Astrocyte (in vitro differentiated cells and primary cell): ENCODE results near the gene LIPC. TPM values are rescaled to one million over a fixed set of nuclear protein-coding genes. Genes with fewer than 3 reads are reported as not detected.

Source experiments
- DNase-seq: peaks from one replicate; pipeline ENCODE4 v3.0.0-alpha.2; 2010; ENCODE audit warnings: low read depth
- FAIRE-seq: peaks from 2 replicates; lab custom pipeline; 2011; peaks lifted over from hg19 to GRCh38; lab: Jason Lieb, UNC
- H2AFZ ChIP-seq: 2 replicates; pipeline ENCODE4 v1.6.0; 2012; ENCODE audit warnings: low read depth, low read length, inconsistent platforms
- H3K27ac ChIP-seq: 2 replicates; pipeline ENCODE4 v1.5.1; 2011; ENCODE audit warnings: low read depth, low read length, inconsistent platforms
- H3K27me3 ChIP-seq: 2 replicates; pipeline ENCODE4 v1.6.0; 2011; ENCODE audit warnings: low read length, inconsistent platforms; ENCODE audit not compliant: insufficient read depth
- H3K36me3 ChIP-seq: 2 replicates; pipeline ENCODE4 v1.5.1; 2011; ENCODE audit warnings: low read length, inconsistent platforms; ENCODE audit not compliant: insufficient read depth
- H3K4me1 ChIP-seq: 2 replicates; pipeline ENCODE4 v1.5.1; 2011; ENCODE audit warnings: low read length, inconsistent platforms; ENCODE audit not compliant: insufficient read depth
- H3K4me2 ChIP-seq: 2 replicates; pipeline ENCODE4 v1.6.0; 2012; ENCODE audit warnings: low read length, inconsistent platforms
- H3K4me3 ChIP-seq: 2 replicates; pipeline ENCODE4 v1.5.1; 2011; ENCODE audit warnings: low read depth, mild to moderate bottlenecking, low read length, inconsistent platforms; ENCODE audit not compliant: insufficient read depth
- H3K79me2 ChIP-seq: 2 replicates; pipeline ENCODE4 v1.6.0; 2012; ENCODE audit warnings: mild to moderate bottlenecking, low read length, inconsistent platforms; ENCODE audit not compliant: insufficient read depth
- H3K9ac ChIP-seq: 2 replicates; pipeline ENCODE4 v1.6.0; 2012; ENCODE audit warnings: mild to moderate bottlenecking, low read length, inconsistent platforms
- H3K9me3 ChIP-seq: 2 replicates; pipeline ENCODE4 v1.5.1; 2012; ENCODE audit warnings: low read depth, mild to moderate bottlenecking, low read length, inconsistent platforms; ENCODE audit not compliant: insufficient read depth
- H4K20me1 ChIP-seq: 2 replicates; pipeline ENCODE4 v1.6.0; 2012; ENCODE audit warnings: low read length, inconsistent platforms; ENCODE audit not compliant: insufficient read depth
- H3K27ac Mint-ChIP-seq: one replicate; pipeline ENCODE4 v1.8.0; 2021; ENCODE audit warnings: mild to moderate bottlenecking, mixed read lengths; ENCODE audit not compliant: unreplicated experiment
- H3K27me3 Mint-ChIP-seq: one replicate; pipeline ENCODE4 v1.8.0; 2021; ENCODE audit warnings: low read depth, mixed read lengths; ENCODE audit not compliant: unreplicated experiment
- H3K36me3 Mint-ChIP-seq: one replicate; pipeline ENCODE4 v1.8.0; 2021; ENCODE audit warnings: low read depth, mixed read lengths; ENCODE audit not compliant: unreplicated experiment
- H3K4me1 Mint-ChIP-seq: one replicate; pipeline ENCODE4 v1.8.0; 2021; ENCODE audit warnings: low read depth, mixed read lengths; ENCODE audit not compliant: unreplicated experiment
- H3K4me3 Mint-ChIP-seq: one replicate; pipeline ENCODE4 v1.8.0; 2021; ENCODE audit warnings: mild to moderate bottlenecking, moderate library complexity, mixed read lengths; ENCODE audit not compliant: unreplicated experiment
- H3K9me3 Mint-ChIP-seq: one replicate; pipeline ENCODE4 v1.8.0; 2021; ENCODE audit warnings: mild to moderate bottlenecking, mixed read lengths; ENCODE audit not compliant: unreplicated experiment
- EZH2 ChIP-seq: IDR thresholded peaks from 2 replicates; pipeline ENCODE4 v1.6.1; 2012; ENCODE audit warnings: mild to moderate bottlenecking, low read length, inconsistent platforms; ENCODE audit not compliant: insufficient read depth
- total RNA-seq: library from RNA; stranded (reverse); gene quantifications from 2 replicates; pipeline ENCODE4 v1.2.1, GENCODE V29; 2021
- TF ChIP-seq, protein P1 (sequence below): IDR thresholded peaks from 2 replicates; pipeline ENCODE4 v1.5.1; 2011; ENCODE audit warnings: low read depth, mild to moderate bottlenecking, inconsistent platforms, low read length, moderate library complexity; ENCODE audit not compliant: insufficient read depth

The LIPC gene
- total RNA-seq, 1 donor from 2014 or later: not detected

DNA sequence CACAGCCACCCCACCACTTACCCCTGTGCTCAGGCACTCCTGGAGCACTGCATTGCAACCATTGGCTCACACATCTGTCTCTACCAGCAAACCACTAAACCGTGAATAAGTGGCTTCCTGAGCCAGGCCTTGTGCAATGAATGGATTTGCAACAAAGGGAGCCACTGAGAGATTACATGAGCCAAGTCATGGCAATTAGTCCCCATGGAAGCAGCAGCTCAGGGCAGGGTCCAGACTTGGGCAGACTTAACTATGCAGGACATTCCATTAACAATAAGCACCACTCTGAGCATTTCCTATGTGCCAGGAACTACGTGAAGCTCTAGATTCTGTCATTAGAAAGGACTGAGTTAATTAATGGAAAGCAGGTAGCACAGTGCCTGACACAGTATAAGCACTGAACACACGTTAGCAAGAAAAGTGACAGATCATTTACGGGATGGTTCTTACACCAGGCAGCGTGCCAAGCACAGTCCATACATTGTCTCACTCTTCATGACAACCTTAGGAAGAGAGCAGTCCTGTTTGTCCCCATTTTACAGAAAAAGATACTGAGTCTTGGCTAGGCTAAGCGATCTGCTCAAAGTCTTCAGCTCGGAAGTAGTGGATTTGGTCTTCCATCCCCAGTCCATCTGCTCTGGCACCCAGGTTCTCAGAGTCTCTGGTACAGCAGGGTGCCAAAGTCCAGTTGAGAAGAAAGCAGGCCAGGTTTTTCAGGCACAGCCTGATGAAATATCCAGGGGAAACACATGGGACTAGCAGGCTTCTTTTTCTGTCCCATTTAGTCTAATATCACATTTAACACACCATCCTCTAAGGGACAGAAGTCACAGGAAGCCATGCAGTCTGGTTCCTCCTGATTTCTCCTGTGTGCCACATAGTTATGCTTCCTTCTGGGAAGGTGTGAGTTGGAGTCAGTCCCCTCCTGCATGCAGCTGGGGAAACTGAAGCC is 44.1 kb downstream of the LIPC start:
- Mint-ChIP-seq H3K9me3 (peaks cover 1% of the 10 kb centered on the region), H3K4me3 (no peak overlapping the region), H3K27me3 (no peaks in the 10 kb centered on the region), H3K27ac (no peak overlapping the region), H3K4me1 (peaks cover 34% of the 10 kb centered on the region), H3K36me3 (no peaks in the 10 kb centered on the region)
- FAIRE-seq: peak; percentile 52
- Histone ChIP-seq H4K20me1 (no peaks in the 10 kb centered on the region), H3K79me2 (no peaks in the 10 kb centered on the region), H3K4me3 (no peak overlapping the region), H3K36me3 (no peaks in the 10 kb centered on the region), H2AFZ (no peak overlapping the region), H3K4me1 (peaks cover 17% of the 10 kb centered on the region), H3K27ac (no peak overlapping the region), H3K9ac (no peak overlapping the region), H3K9me3 (no peaks in the 10 kb centered on the region), H3K4me2 (no peak overlapping the region), H3K27me3 (no peaks in the 10 kb centered on the region)
- peak; percentile 82 for DNase-seq
- no peak for TF ChIP-seq EZH2
- TF ChIP-seq, protein P1, sequence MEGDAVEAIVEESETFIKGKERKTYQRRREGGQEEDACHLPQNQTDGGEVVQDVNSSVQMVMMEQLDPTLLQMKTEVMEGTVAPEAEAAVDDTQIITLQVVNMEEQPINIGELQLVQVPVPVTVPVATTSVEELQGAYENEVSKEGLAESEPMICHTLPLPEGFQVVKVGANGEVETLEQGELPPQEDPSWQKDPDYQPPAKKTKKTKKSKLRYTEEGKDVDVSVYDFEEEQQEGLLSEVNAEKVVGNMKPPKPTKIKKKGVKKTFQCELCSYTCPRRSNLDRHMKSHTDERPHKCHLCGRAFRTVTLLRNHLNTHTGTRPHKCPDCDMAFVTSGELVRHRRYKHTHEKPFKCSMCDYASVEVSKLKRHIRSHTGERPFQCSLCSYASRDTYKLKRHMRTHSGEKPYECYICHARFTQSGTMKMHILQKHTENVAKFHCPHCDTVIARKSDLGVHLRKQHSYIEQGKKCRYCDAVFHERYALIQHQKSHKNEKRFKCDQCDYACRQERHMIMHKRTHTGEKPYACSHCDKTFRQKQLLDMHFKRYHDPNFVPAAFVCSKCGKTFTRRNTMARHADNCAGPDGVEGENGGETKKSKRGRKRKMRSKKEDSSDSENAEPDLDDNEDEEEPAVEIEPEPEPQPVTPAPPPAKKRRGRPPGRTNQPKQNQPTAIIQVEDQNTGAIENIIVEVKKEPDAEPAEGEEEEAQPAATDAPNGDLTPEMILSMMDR: no peak

DNA sequence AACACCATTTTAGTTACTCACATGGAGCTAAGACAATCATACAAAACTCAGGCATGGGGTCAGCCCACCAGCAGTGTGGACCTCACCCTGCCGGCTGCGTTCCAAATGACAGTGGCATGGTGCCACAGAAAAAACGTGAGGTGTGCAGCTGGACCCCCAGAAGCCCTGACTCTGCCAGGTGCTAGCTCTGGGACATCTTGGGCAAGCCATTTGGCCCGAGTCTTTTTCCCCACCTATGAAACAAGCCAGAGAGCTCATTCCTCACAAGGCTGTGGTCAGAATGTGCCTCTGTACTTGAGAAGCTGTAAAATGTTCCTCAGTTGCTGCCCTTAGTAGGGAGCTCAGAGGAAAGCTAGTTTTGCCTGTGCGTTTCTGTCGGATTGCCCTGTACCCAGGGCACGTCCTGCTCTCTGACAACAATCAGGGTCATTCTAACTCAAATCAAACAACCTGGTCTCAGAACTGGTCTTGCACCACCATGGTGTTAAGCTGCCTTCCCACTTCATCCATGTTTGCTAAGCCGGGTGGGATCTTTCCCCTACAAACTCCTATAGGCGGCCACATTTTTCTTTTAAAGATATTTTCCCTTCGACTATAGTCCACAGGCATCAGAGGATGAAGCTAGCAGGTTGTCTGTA is 44.9 kb downstream of the LIPC start:
- H3K79me2 ChIP-seq: no peaks in the 10 kb centered on the region
- no peaks in the 10 kb centered on the region for H3K27me3 ChIP-seq
- FAIRE-seq: no peak
- H3K27ac ChIP-seq: no peak overlapping the region
- H3K36me3 ChIP-seq: no peaks in the 10 kb centered on the region
- H3K9me3 ChIP-seq: no peaks in the 10 kb centered on the region
- no peak overlapping the region for H3K4me2 ChIP-seq
- no peak overlapping the region for H3K4me3 Mint-ChIP-seq
- H4K20me1 ChIP-seq: no peaks in the 10 kb centered on the region
- no peak overlapping the region for H3K27ac Mint-ChIP-seq
- H3K9ac ChIP-seq: no peak overlapping the region
- H3K4me1 Mint-ChIP-seq: peaks cover 33% of the 10 kb centered on the region
- no peak overlapping the region for H3K4me3 ChIP-seq
- H3K4me1 ChIP-seq: peaks cover 17% of the 10 kb centered on the region
- no peak for TF ChIP-seq EZH2
- TF ChIP-seq, protein P1: no peak
- peaks cover 1% of the 10 kb centered on the region for H3K9me3 Mint-ChIP-seq
- no peak overlapping the region for H2AFZ ChIP-seq
- DNase-seq: no peak
- no peaks in the 10 kb centered on the region for H3K36me3 Mint-ChIP-seq
- H3K27me3 Mint-ChIP-seq: no peaks in the 10 kb centered on the region
